Measurements from ENCODE around the gene HTN3. TPM values are rescaled to one million over a fixed set of nuclear protein-coding genes. Genes with fewer than 3 reads are reported as not detected.
"Not testable (repeated sequence)": the region's sequence is repeated elsewhere in the genome, so short reads cannot be mapped to it uniquely, and the experiment has no call there.

The HTN3 gene
- total RNA-seq (2021) (not detected in 2 replicates), Bru-seq, nascent RNA (not detected), BruChase-seq, experiment 1, labeled RNA remaining after a 2-hour chase (not detected), BruChase-seq, experiment 2, labeled RNA remaining after a 6-hour chase (not detected)
- long read RNA-seq = 0 reads

DNA sequence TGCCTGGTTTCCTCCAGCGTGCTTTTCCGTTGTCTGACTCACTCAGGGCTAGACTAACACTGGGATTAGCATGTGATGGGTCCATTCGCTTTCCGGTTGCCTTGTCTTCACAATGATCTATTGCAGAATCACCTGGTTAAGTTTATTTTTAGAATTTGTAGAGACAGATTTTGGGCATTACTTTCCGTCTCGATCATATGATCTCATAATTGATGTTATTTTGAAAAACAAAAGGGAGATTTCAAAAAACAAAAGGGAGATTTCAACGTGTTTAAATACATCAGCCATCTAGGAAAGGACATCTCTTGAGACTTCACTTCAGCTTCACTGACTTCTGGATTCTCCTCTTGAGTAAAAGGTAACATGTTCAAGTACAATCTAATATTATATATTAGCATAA, at the start of gene HTN3:
HTN3 (plus strand) TSS at position 301 of the 400 bp plus-strand sequence. CDS start 2,282 bp downstream, outside the sequence.
- DNase-seq; BruUV-seq (replicated peaks); H3K27me3 ChIP-seq (ENCODE audit: insufficient read depth, low read depth); H4K20me1 ChIP-seq (ENCODE audit: insufficient read depth); H3K36me3 ChIP-seq (ENCODE audit: low read depth); H3K9me2 ChIP-seq (ENCODE audit: insufficient read depth); H3K4me3 ChIP-seq; POLR2A ChIA-PET (ENCODE audit: unreplicated experiment); H3K27ac ChIP-seq; H3F3A ChIP-seq (ENCODE audit: insufficient read depth, low read depth); H3K9me3 ChIP-seq (ENCODE audit: insufficient read depth, low read depth); H3K4me1 ChIP-seq (replicated peaks; ENCODE audit: insufficient read depth); CTCF ChIA-PET; intact Hi-C loops (cut with micrococcal nuclease; ENCODE audit: unreplicated experiment); H2AFZ ChIP-seq; H3K79me2 ChIP-seq (ENCODE audit: low read depth); H3K4me2 ChIP-seq: not testable (repeated sequence)

GRCh38 chr4:69984030-69984443, 44.2 kb upstream of the HTN3 start:
- ChIA-PET CTCF (no interaction called here), POLR2A (ENCODE audit: unreplicated experiment) (no interaction called here)
- Histone ChIP-seq H3K27me3 (ENCODE audit: insufficient read depth, low read depth) (no peaks in the 10 kb centered on the region), H4K20me1 (ENCODE audit: insufficient read depth) (no peaks in the 10 kb centered on the region), H3K27ac (no peak overlapping the region), H3F3A (ENCODE audit: insufficient read depth, low read depth) (no peaks in the 10 kb centered on the region), H3K4me1 (replicated peaks; ENCODE audit: insufficient read depth) (no peaks in the 10 kb centered on the region), H3K79me2 (ENCODE audit: low read depth) (no peaks in the 10 kb centered on the region), H3K9me3 (ENCODE audit: insufficient read depth, low read depth) (no peaks in the 10 kb centered on the region), H2AFZ (no peak overlapping the region), H3K4me3 (no peak overlapping the region), H3K4me2 (no peak overlapping the region), H3K9me2 (ENCODE audit: insufficient read depth) (no peaks in the 10 kb centered on the region), H3K36me3 (ENCODE audit: low read depth) (no peaks in the 10 kb centered on the region)
- intact Hi-C loops (cut with micrococcal nuclease; ENCODE audit: unreplicated experiment) = no loop called here
- peak; percentile 16 to 46 for DNase-seq
- no TSS peak for BruUV-seq (replicated peaks)
- no peak for TF ChIP-seq EZH2 (IDR thresholded peaks at IDR 0.05; ENCODE audit: low read depth)
- TF ChIP-seq CTCF (conservative IDR thresholded peaks at IDR 0.05) = no peak

DNA sequence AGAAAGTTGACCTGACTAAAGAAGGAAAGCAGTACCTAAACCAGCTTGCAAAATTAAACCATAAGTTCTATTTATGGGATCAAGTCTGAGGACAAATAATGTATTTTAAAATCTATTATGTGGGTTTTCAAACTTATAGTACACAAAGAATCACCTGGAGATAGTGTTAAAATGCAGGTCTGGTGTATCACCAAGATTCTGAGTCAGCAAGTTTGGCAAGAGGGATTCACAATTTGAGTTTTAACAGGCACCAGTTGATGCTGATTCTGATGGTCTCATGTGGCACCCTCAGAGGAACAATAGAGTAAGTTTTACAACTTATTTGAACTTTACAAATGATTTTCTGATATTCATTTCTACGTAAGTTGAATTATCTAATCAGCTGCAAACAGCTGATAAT, 41.6 kb upstream of the HTN3 start:
- Histone ChIP-seq H3K9me3 (ENCODE audit: insufficient read depth, low read depth) (no peaks in the 10 kb centered on the region), H3K4me1 (replicated peaks; ENCODE audit: insufficient read depth) (no peaks in the 10 kb centered on the region), H2AFZ (no peak overlapping the region), H3F3A (ENCODE audit: insufficient read depth, low read depth) (no peaks in the 10 kb centered on the region), H3K27me3 (ENCODE audit: insufficient read depth, low read depth) (no peaks in the 10 kb centered on the region), H3K9me2 (ENCODE audit: insufficient read depth) (no peaks in the 10 kb centered on the region), H3K79me2 (ENCODE audit: low read depth) (no peaks in the 10 kb centered on the region), H4K20me1 (ENCODE audit: insufficient read depth) (no peaks in the 10 kb centered on the region), H3K36me3 (ENCODE audit: low read depth) (no peaks in the 10 kb centered on the region), H3K4me3 (no peak overlapping the region), H3K4me2 (no peak overlapping the region), H3K27ac (no peak overlapping the region)
- intact Hi-C loops (cut with micrococcal nuclease; ENCODE audit: unreplicated experiment) = no loop called here
- DNase-seq = no peak
- CTCF ChIA-PET = no interaction called here
- TF ChIP-seq CTCF (conservative IDR thresholded peaks at IDR 0.05) (no peak), EZH2 (IDR thresholded peaks at IDR 0.05; ENCODE audit: low read depth) (no peak)
- BruUV-seq (replicated peaks) = no TSS peak
- POLR2A ChIA-PET (ENCODE audit: unreplicated experiment) = no interaction called here

DNA sequence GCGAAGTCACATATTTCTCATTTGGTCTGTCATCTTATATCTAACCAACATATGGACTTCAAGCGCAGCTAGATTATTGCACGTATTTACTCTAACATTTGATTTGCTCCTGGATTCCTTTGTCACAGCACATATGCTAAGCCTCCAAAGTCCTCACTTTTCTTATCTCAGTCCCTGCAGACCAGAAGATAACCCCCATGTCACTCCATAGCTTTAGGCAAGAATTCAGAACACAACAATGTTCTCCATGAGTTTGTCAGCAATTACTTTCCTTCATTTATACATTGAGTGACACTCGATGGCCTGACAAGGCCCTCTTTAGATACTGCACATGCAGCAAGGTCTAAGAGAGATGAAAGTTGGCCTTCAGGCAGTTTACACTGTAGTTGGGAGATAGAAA, 37.2 kb upstream of the HTN3 start:
- Histone ChIP-seq H4K20me1 (ENCODE audit: insufficient read depth) (no peaks in the 10 kb centered on the region), H3F3A (ENCODE audit: insufficient read depth, low read depth) (no peaks in the 10 kb centered on the region), H2AFZ (no peak overlapping the region), H3K27ac (no peak overlapping the region), H3K9me3 (ENCODE audit: insufficient read depth, low read depth) (no peaks in the 10 kb centered on the region), H3K36me3 (ENCODE audit: low read depth) (no peaks in the 10 kb centered on the region), H3K27me3 (ENCODE audit: insufficient read depth, low read depth) (no peaks in the 10 kb centered on the region), H3K9me2 (ENCODE audit: insufficient read depth) (no peaks in the 10 kb centered on the region), H3K79me2 (ENCODE audit: low read depth) (no peaks in the 10 kb centered on the region), H3K4me1 (replicated peaks; ENCODE audit: insufficient read depth) (no peaks in the 10 kb centered on the region), H3K4me3 (no peak overlapping the region), H3K4me2 (no peak overlapping the region)
- no TSS peak for BruUV-seq (replicated peaks)
- TF ChIP-seq CTCF (conservative IDR thresholded peaks at IDR 0.05) (no peak), EZH2 (IDR thresholded peaks at IDR 0.05; ENCODE audit: low read depth) (no peak)
- intact Hi-C loops (cut with micrococcal nuclease; ENCODE audit: unreplicated experiment) = no loop called here
- CTCF ChIA-PET = no interaction called here
- POLR2A ChIA-PET (ENCODE audit: unreplicated experiment) = no interaction called here
- DNase-seq = no peak
